WTC11 (cell line): Measurements from ENCODE around the gene INSL3. TPM values are rescaled to one million over a fixed set of nuclear protein-coding genes. Genes with fewer than 3 reads are reported as not detected.

Experiments used
- ATAC-seq: fragments of 200-7000 bp; cut with Tn5 transposase; 2 replicates; pipeline ENCODE4 v1.10.0; 2021; ENCODE audit warnings: mild to moderate bottlenecking, moderate library complexity
- CTCF ChIA-PET: fragments of 300-600 bp; sonication (Branson Sonifier 250); formaldehyde crosslinking; loops from one replicate; lab custom pipeline; 2021; ENCODE audit warnings: antibody characterized with exemption; lab: Charles Lee
- POLR2A ChIA-PET: fragments of 350-600 bp; sonication (Branson Sonifier 250); formaldehyde crosslinking; loops from one replicate; lab custom pipeline; 2021; ENCODE audit warnings: antibody characterized with exemption; lab: Charles Lee
- DNase-seq: peaks from one replicate; pipeline ENCODE4 v3.0.0; 2021; ENCODE audit warnings: low spot score
- H3K27ac Mint-ChIP-seq: 2 replicates; pipeline ENCODE4 v1.8.0; 2021; ENCODE audit warnings: mixed read lengths
- H3K27me3 Mint-ChIP-seq: 2 replicates; pipeline ENCODE4 v1.8.0; 2021; ENCODE audit warnings: low read depth, mild to moderate bottlenecking, moderate library complexity, mixed read lengths
- H3K36me3 Mint-ChIP-seq: 2 replicates; pipeline ENCODE4 v1.8.0; 2021; ENCODE audit warnings: mixed read lengths
- H3K4me1 Mint-ChIP-seq: 2 replicates; pipeline ENCODE4 v1.8.0; 2022; ENCODE audit warnings: mixed read lengths
- H3K4me3 Mint-ChIP-seq: 2 replicates; pipeline ENCODE4 v1.8.0; 2021; ENCODE audit warnings: mild to moderate bottlenecking, moderate library complexity, mixed read lengths
- H3K9me3 Mint-ChIP-seq: 2 replicates; pipeline ENCODE4 v1.8.0; 2021; ENCODE audit warnings: mixed read lengths
- CREB1 ChIP-seq: sonication (generic); formaldehyde crosslinking; IDR thresholded peaks from 2 replicates; pipeline ENCODE4 v1.8.0; 2023; ENCODE audit warnings: mild to moderate bottlenecking, missing genetic modification reagents
- E2F4 ChIP-seq: sonication (generic); formaldehyde crosslinking; IDR thresholded peaks from 2 replicates; pipeline ENCODE4 v1.8.1; 2022; ENCODE audit warnings: low read depth, mild to moderate bottlenecking, moderate library complexity, missing genetic modification reagents, borderline replicate concordance
- EMX1 ChIP-seq: fragments of 250-450 bp; sonication (Bioruptor Pico); IDR thresholded peaks from 2 replicates; pipeline ENCODE4 v1.8.0; 2021; ENCODE audit warnings: mild to moderate bottlenecking
- ERG ChIP-seq: fragments of 250-450 bp; sonication (Bioruptor Pico); IDR thresholded peaks from 2 replicates; pipeline ENCODE4 v1.8.0; 2021; ENCODE audit warnings: mild to moderate bottlenecking
- GABPB1 ChIP-seq: sonication (generic); formaldehyde crosslinking; IDR thresholded peaks from 2 replicates; pipeline ENCODE4 v1.8.1; 2023; ENCODE audit warnings: mild to moderate bottlenecking, missing genetic modification reagents
- MYBL2 ChIP-seq: sonication (generic); formaldehyde crosslinking; IDR thresholded peaks from 2 replicates; pipeline ENCODE4 v1.8.1; 2023; ENCODE audit warnings: mild to moderate bottlenecking, moderate library complexity, missing genetic modification reagents
- NFATC4 ChIP-seq: fragments of 250-450 bp; sonication (Bioruptor Pico); IDR thresholded peaks from 2 replicates; pipeline ENCODE4 v1.9.0; 2021; ENCODE audit warnings: mild to moderate bottlenecking
- NFYB ChIP-seq: sonication (generic); formaldehyde crosslinking; conservative IDR thresholded peaks from 2 replicates; pipeline ENCODE4 v1.8.0; 2022; ENCODE audit warnings: low read depth, missing genetic modification reagents
- NR1H2 ChIP-seq: sonication (generic); formaldehyde crosslinking; IDR thresholded peaks from 2 replicates; pipeline ENCODE4 v1.9.0; 2021; ENCODE audit warnings: mild to moderate bottlenecking, moderate library complexity, missing genetic modification reagents
- OVOL2 ChIP-seq: fragments of 250-450 bp; sonication (Bioruptor Pico); IDR thresholded peaks from 2 replicates; pipeline ENCODE4 v1.9.0; 2021; ENCODE audit warnings: mild to moderate bottlenecking, borderline replicate concordance
- PREB ChIP-seq: sonication (generic); formaldehyde crosslinking; IDR thresholded peaks from 2 replicates; pipeline ENCODE4 v1.8.1; 2022; ENCODE audit warnings: mild to moderate bottlenecking, missing genetic modification reagents, moderate library complexity, borderline replicate concordance
- PRRX2 ChIP-seq: fragments of 250-450 bp; sonication (Bioruptor Pico); IDR thresholded peaks from 2 replicates; pipeline ENCODE4 v1.8.0; 2021; ENCODE audit warnings: mild to moderate bottlenecking
- SP1 ChIP-seq: sonication (generic); formaldehyde crosslinking; conservative IDR thresholded peaks from 2 replicates; pipeline ENCODE4 v1.8.1; 2022; ENCODE audit warnings: missing genetic modification reagents
- TP53 ChIP-seq: sonication (generic); formaldehyde crosslinking; IDR thresholded peaks from 2 replicates; pipeline ENCODE4 v1.8.1; 2023; ENCODE audit warnings: mild to moderate bottlenecking, missing genetic modification reagents
- USF1 ChIP-seq: sonication (generic); formaldehyde crosslinking; IDR thresholded peaks from 2 replicates; pipeline ENCODE4 v1.8.0; 2022; ENCODE audit warnings: mild to moderate bottlenecking, missing genetic modification reagents
- USF2 ChIP-seq: sonication (generic); formaldehyde crosslinking; IDR thresholded peaks from 2 replicates; pipeline ENCODE4 v1.8.1; 2023; ENCODE audit warnings: mild to moderate bottlenecking, missing genetic modification reagents, moderate library complexity
- ZNF121 ChIP-seq: sonication (generic); formaldehyde crosslinking; IDR thresholded peaks from 2 replicates; pipeline ENCODE4 v1.8.0; 2023; ENCODE audit warnings: missing genetic modification reagents
- ZNF396 ChIP-seq: fragments of 250-450 bp; sonication (Bioruptor Pico); IDR thresholded peaks from 2 replicates; pipeline ENCODE4 v1.8.0; 2021; ENCODE audit warnings: mild to moderate bottlenecking, moderate library complexity, borderline replicate concordance
- ZNF423 ChIP-seq: fragments of 250-450 bp; sonication (Bioruptor Pico); IDR thresholded peaks from 2 replicates; pipeline ENCODE4 v2.1.2; 2022; ENCODE audit warnings: mild to moderate bottlenecking, moderate library complexity
- ZNF512 ChIP-seq: sonication (generic); formaldehyde crosslinking; IDR thresholded peaks from 2 replicates; pipeline ENCODE4 v1.8.1; 2022; ENCODE audit warnings: missing genetic modification reagents, borderline replicate concordance
- total RNA-seq: library from RNA; stranded (reverse); gene quantifications from 3 replicates; pipeline ENCODE4 v1.2.3, GENCODE V29; 2021
- TF ChIP-seq, protein P1 (sequence below): fragments of 200-600 bp; IDR thresholded peaks from 2 replicates; pipeline ENCODE4 v1.8.0; 2022; ENCODE audit warnings: antibody characterized with exemption
- TF ChIP-seq, protein P2 (sequence below): sonication (generic); formaldehyde crosslinking; conservative IDR thresholded peaks from 2 replicates; pipeline ENCODE4 v1.8.1; 2023; ENCODE audit warnings: mild to moderate bottlenecking, low read depth, missing genetic modification reagents, moderate library complexity

The INSL3 gene
- total RNA-seq, 1 experiment from 2014 or later = 0.79 TPM

DNA sequence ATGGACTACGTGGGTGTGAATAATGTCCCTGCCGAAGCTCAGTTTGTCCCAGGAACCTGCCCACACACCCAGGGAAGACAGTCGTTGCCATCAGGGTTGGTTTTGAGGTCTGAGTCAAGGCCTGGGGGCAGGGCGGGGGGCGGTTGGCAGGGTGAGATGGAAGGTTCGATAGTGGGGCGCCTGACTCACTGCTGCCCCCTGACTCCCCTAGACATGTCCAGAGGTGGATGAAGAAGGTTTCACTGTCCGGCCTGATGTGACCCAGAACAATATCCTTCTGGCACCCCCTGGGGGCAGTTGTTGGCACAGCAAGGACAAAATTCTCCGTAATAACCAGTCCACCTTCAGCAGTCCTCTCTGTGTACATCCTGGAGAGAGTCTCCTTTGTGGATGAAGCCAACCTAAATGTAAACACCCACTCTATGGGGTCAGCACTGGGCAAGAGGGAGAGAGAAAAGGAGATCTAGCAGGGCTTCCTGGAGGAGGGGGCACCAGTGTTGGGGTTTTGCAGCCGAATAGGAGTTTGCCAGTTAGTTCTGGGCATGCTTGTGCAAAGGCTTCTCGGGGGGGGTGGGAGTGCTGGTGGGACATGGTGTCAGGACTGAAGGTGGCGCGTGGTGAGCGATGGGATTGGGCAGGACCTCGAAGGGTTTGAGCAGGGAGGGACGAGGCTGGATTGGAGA is 45.9 kb downstream of the INSL3 start:
- Mint-ChIP-seq H3K27me3 (no peaks in the 10 kb centered on the region; the same call in 1 of the 2 replicates), H3K27ac (no peak overlapping the region), H3K4me1 (peaks cover 13% of the 10 kb centered on the region), H3K36me3 (peaks cover 9% of the 10 kb centered on the region; the same call in 1 of the 2 replicates), H3K9me3 (no peaks in the 10 kb centered on the region), H3K4me3 (no peak overlapping the region)
- ChIA-PET POLR2A (no interaction called here), CTCF (interaction anchor here (0.5 to 3.5 kb wide), 31 partner anchors 8 to 372 kb away, joined by 3 to 37 read pairs (median 4); partner anchors contain the start of genes B3GNT3, MAP1S, MVB12A and RPL18A)
- ATAC-seq (peak; percentile 13), DNase-seq (peak; percentile 87)
- no peak for TF ChIP-seq ZNF423 (CRISPR knock-in tag)
- TF ChIP-seq, protein P1, sequence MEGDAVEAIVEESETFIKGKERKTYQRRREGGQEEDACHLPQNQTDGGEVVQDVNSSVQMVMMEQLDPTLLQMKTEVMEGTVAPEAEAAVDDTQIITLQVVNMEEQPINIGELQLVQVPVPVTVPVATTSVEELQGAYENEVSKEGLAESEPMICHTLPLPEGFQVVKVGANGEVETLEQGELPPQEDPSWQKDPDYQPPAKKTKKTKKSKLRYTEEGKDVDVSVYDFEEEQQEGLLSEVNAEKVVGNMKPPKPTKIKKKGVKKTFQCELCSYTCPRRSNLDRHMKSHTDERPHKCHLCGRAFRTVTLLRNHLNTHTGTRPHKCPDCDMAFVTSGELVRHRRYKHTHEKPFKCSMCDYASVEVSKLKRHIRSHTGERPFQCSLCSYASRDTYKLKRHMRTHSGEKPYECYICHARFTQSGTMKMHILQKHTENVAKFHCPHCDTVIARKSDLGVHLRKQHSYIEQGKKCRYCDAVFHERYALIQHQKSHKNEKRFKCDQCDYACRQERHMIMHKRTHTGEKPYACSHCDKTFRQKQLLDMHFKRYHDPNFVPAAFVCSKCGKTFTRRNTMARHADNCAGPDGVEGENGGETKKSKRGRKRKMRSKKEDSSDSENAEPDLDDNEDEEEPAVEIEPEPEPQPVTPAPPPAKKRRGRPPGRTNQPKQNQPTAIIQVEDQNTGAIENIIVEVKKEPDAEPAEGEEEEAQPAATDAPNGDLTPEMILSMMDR = peak; percentile 45; the same call in 1 of the 2 replicates

DNA sequence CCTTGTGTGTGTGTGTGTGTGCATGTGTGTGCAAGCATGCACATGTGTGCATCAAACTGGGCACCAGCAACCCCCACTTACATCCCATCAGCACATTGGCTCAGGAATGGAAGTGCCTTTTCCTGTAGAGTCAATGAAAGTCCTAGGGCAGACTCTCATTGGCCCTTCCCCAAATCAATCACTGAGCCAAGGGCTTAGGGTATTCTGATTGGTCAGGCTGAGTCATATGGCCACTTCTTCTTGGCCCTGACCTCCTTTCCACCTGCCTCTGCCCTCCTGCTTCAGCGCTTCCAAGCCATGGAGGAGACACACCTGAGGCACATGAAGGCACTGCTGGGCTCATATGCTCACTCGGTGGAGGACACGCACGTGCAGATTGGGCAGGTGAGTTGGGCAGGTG is 49.1 kb downstream of the INSL3 start:
- CTCF ChIA-PET = interaction anchor here (1.9 to 2.9 kb wide), 2 partner anchors 166 kb away, joined by 5 to 12 read pairs; no protein-coding TSS in a partner anchor
- DNase-seq (no peak), ATAC-seq (no peak; the same call in 1 of the 2 replicates)
- H3K4me1 Mint-ChIP-seq = peaks cover 7% of the 10 kb centered on the region
- TF ChIP-seq ZNF396 (CRISPR knock-in tag) = no peak
- no peak for TF ChIP-seq PREB (CRISPR knock-in tag)
- TF ChIP-seq NFYB (CRISPR knock-in tag) = peak; percentile 54
- no peak for TF ChIP-seq ZNF121 (CRISPR knock-in tag)
- TF ChIP-seq, protein P2, sequence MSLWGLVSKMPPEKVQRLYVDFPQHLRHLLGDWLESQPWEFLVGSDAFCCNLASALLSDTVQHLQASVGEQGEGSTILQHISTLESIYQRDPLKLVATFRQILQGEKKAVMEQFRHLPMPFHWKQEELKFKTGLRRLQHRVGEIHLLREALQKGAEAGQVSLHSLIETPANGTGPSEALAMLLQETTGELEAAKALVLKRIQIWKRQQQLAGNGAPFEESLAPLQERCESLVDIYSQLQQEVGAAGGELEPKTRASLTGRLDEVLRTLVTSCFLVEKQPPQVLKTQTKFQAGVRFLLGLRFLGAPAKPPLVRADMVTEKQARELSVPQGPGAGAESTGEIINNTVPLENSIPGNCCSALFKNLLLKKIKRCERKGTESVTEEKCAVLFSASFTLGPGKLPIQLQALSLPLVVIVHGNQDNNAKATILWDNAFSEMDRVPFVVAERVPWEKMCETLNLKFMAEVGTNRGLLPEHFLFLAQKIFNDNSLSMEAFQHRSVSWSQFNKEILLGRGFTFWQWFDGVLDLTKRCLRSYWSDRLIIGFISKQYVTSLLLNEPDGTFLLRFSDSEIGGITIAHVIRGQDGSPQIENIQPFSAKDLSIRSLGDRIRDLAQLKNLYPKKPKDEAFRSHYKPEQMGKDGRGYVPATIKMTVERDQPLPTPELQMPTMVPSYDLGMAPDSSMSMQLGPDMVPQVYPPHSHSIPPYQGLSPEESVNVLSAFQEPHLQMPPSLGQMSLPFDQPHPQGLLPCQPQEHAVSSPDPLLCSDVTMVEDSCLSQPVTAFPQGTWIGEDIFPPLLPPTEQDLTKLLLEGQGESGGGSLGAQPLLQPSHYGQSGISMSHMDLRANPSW = no peak
- TF ChIP-seq NR1H2 (CRISPR knock-in tag) = no peak
- no peak for TF ChIP-seq ERG (CRISPR knock-in tag)
- TF ChIP-seq EMX1 (CRISPR knock-in tag) = no peak
- peak; percentile 36; the same call in 1 of the 2 replicates for TF ChIP-seq USF1 (CRISPR knock-in tag)
- TF ChIP-seq GABPB1 (CRISPR knock-in tag) = no peak
- TF ChIP-seq SP1 (CRISPR knock-in tag) = no peak
- no peak for TF ChIP-seq TP53 (CRISPR knock-in tag)
- peak; percentile 77 for TF ChIP-seq USF2
- no peak for TF ChIP-seq OVOL2 (CRISPR knock-in tag)
- no peak for TF ChIP-seq NFATC4
- no peak for TF ChIP-seq PRRX2
- no peak for TF ChIP-seq E2F4 (CRISPR knock-in tag)
- TF ChIP-seq ZNF512 (CRISPR knock-in tag) = no peak
- TF ChIP-seq MYBL2 (CRISPR knock-in tag) = no peak
- no peak for TF ChIP-seq CREB1
- TF ChIP-seq, all 79 proteins: peak for 3
- Mint-ChIP-seq H3K4me3 (no peak overlapping the region), H3K36me3 (peaks cover 9% of the 10 kb centered on the region; the same call in 1 of the 2 replicates), H3K27ac (no peak overlapping the region), H3K9me3 (no peaks in the 10 kb centered on the region), H3K27me3 (no peaks in the 10 kb centered on the region; the same call in 1 of the 2 replicates)
- POLR2A ChIA-PET = no interaction called here
